H9 (cell line): ENCODE results near the gene VAV1. TPM values are rescaled to one million over a fixed set of nuclear protein-coding genes. Genes with fewer than 3 reads are reported as not detected.

Experiments used
- DNase-seq: peaks from one replicate; pipeline ENCODE4 v3.0.0-alpha.2; 2017
- H2AFZ ChIP-seq: one replicate; pipeline ENCODE4 v1.6.1; 2013; ENCODE audit warnings: mild to moderate bottlenecking, low read length, control low read depth, moderate library complexity
- H2AK5ac ChIP-seq: 2 replicates; pipeline ENCODE4 v1.6.1; 2013; ENCODE audit warnings: low read length, control low read depth, mixed read lengths; ENCODE audit not compliant: insufficient read length
- H2BK120ac ChIP-seq: one replicate; pipeline ENCODE4 v1.6.1; 2013; ENCODE audit warnings: low read depth, mild to moderate bottlenecking, low read length, control low read depth, inconsistent platforms; ENCODE audit not compliant: poor library complexity, severe bottlenecking
- H2BK12ac ChIP-seq: 2 replicates; pipeline ENCODE4 v1.6.1; 2013; ENCODE audit warnings: low read length, control low read depth, mixed read lengths, low read depth; ENCODE audit not compliant: insufficient read length
- H2BK15ac ChIP-seq: 2 replicates; pipeline ENCODE4 v1.6.1; 2013; ENCODE audit warnings: low read depth, low read length, control low read depth
- H2BK20ac ChIP-seq: one replicate; pipeline ENCODE4 v1.6.1; 2013; ENCODE audit warnings: low read depth, mild to moderate bottlenecking, low read length, control low read depth, inconsistent platforms; ENCODE audit not compliant: poor library complexity, severe bottlenecking
- H2BK5ac ChIP-seq: 2 replicates; pipeline ENCODE4 v1.6.1; 2013; ENCODE audit warnings: low read length, control low read depth, mixed read lengths; ENCODE audit not compliant: insufficient read length
- H3K14ac ChIP-seq: 2 replicates; pipeline ENCODE4 v1.6.1; 2013; ENCODE audit warnings: low read length, control low read depth; ENCODE audit not compliant: insufficient read depth
- H3K18ac ChIP-seq: 2 replicates; pipeline ENCODE4 v1.6.1; 2013; ENCODE audit warnings: low read depth, mild to moderate bottlenecking, mixed read lengths, low read length, control low read depth; ENCODE audit not compliant: insufficient read length
- H3K23ac ChIP-seq: 2 replicates; pipeline ENCODE4 v1.6.1; 2013; ENCODE audit warnings: low read length, control low read depth, mixed read lengths, low read depth; ENCODE audit not compliant: insufficient read length
- H3K23me2 ChIP-seq: 2 replicates; pipeline ENCODE4 v1.6.1; 2013; ENCODE audit warnings: low read depth, mild to moderate bottlenecking, mixed read lengths, low read length, control low read depth; ENCODE audit not compliant: insufficient read length, poor library complexity, severe bottlenecking
- H3K27ac ChIP-seq: 2 replicates; pipeline ENCODE4 v1.5.1; 2013; ENCODE audit warnings: low read length, control low read depth, mixed read lengths, low read depth; ENCODE audit not compliant: insufficient read length
- H3K27me3 ChIP-seq: 2 replicates; pipeline ENCODE4 v1.6.1; 2013; ENCODE audit warnings: low read length, control low read depth, inconsistent platforms; ENCODE audit not compliant: insufficient read depth
- H3K4ac ChIP-seq: 2 replicates; pipeline ENCODE4 v1.6.1; 2013; ENCODE audit warnings: low read depth, mild to moderate bottlenecking, control low read depth, inconsistent platforms, low read length, moderate library complexity
- H3K4me1 ChIP-seq: 2 replicates; pipeline ENCODE4 v1.6.1; 2013; ENCODE audit warnings: low read length, control low read depth, inconsistent platforms; ENCODE audit not compliant: insufficient read depth
- H3K4me2 ChIP-seq: 2 replicates; pipeline ENCODE4 v1.6.1; 2013; ENCODE audit warnings: low read length, control low read depth, mixed read lengths; ENCODE audit not compliant: insufficient read length, insufficient read depth
- H3K56ac ChIP-seq: 2 replicates; pipeline ENCODE4 v1.6.1; 2013; ENCODE audit warnings: low read depth, mild to moderate bottlenecking, mixed read lengths, low read length, control low read depth; ENCODE audit not compliant: insufficient read length
- H3K79me1 ChIP-seq: 2 replicates; pipeline ENCODE4 v1.6.1; 2013; ENCODE audit warnings: low read depth, mild to moderate bottlenecking, moderate library complexity, low read length, control low read depth, inconsistent platforms; ENCODE audit not compliant: insufficient read depth, poor library complexity, severe bottlenecking
- H3K79me2 ChIP-seq: 2 replicates; pipeline ENCODE4 v1.6.1; 2013; ENCODE audit warnings: low read length, control low read depth, inconsistent platforms; ENCODE audit not compliant: insufficient read depth
- H3K9ac ChIP-seq: 2 replicates; pipeline ENCODE4 v1.6.1; 2013; ENCODE audit warnings: low read length, control low read depth, mixed read lengths; ENCODE audit not compliant: insufficient read length; ENCODE audit errors: extremely low read depth
- H3K9me3 ChIP-seq: one replicate; pipeline ENCODE4 v1.6.1; 2013; ENCODE audit warnings: low read depth, low read length, inconsistent platforms; ENCODE audit not compliant: control insufficient read depth
- H3T11ph ChIP-seq: one replicate; pipeline ENCODE4 v1.6.1; 2013; ENCODE audit warnings: mild to moderate bottlenecking, low read length, control low read depth, inconsistent platforms
- H4K20me1 ChIP-seq: one replicate; pipeline ENCODE4 v1.6.1; 2013; ENCODE audit not compliant: control insufficient read depth, insufficient read length, insufficient read depth
- H4K5ac ChIP-seq: 2 replicates; pipeline ENCODE4 v1.6.1; 2013; ENCODE audit warnings: low read depth, mild to moderate bottlenecking, mixed read lengths, low read length, control low read depth; ENCODE audit not compliant: insufficient read length
- H4K8ac ChIP-seq: replicated peaks from 2 replicates; pipeline ENCODE4 v1.6.1; 2013; ENCODE audit warnings: low read length, control low read depth, mixed read lengths, low read depth; ENCODE audit not compliant: insufficient read length
- H4K91ac ChIP-seq: 2 replicates; pipeline ENCODE4 v1.6.1; 2013; ENCODE audit warnings: low read depth, mild to moderate bottlenecking, moderate library complexity, mixed read lengths, low read length, control low read depth; ENCODE audit not compliant: insufficient read length
- H3K27ac Mint-ChIP-seq, 3 experiments: 2 replicates in 2 of 3; 3 replicates in 1 of 3; pipeline ENCODE4 v1.8.0; 2020 to 2021; ENCODE audit warnings: mixed read lengths in 3 of 3, mild to moderate bottlenecking in 1 of 3, moderate library complexity in 1 of 3
- H3K27me3 Mint-ChIP-seq: 2 replicates; pipeline ENCODE4 v1.8.0; 2021; ENCODE audit warnings: low read depth, mild to moderate bottlenecking, moderate library complexity, mixed read lengths
- H3K36me3 Mint-ChIP-seq, 3 experiments: 2 replicates in 2 of 3; 3 replicates in 1 of 3; pipeline ENCODE4 v1.8.0; 2020 to 2021; ENCODE audit warnings: low read depth in 3 of 3, mixed read lengths in 3 of 3; ENCODE audit not compliant: insufficient read depth in 1 of 3
- H3K4me1 Mint-ChIP-seq, 2 experiments: 2 replicates each; pipeline ENCODE4 v1.8.0; 2020; ENCODE audit warnings: mixed read lengths in 2 of 2
- H3K4me3 Mint-ChIP-seq, 2 experiments: 2 replicates in 1 of 2; 3 replicates in 1 of 2; pipeline ENCODE4 v1.8.0; 2020 to 2021; ENCODE audit warnings: mild to moderate bottlenecking in 2 of 2, mixed read lengths in 2 of 2, moderate library complexity in 1 of 2
- H3K9me3 Mint-ChIP-seq, 2 experiments: 2 replicates in 1 of 2; 3 replicates in 1 of 2; pipeline ENCODE4 v1.8.0; 2020; ENCODE audit warnings: mild to moderate bottlenecking in 2 of 2, mixed read lengths in 2 of 2, moderate library complexity in 1 of 2
- WGBS: extraction: QIAGEN DNeasy Blood & Tissue Kit; methylation state at CpG from one replicate; pipeline ENCODE4 v1.1.7; 2013; ENCODE audit warnings: missing lambda C conversion rate, low lambda C conversion rate, mixed read lengths; ENCODE audit not compliant: insufficient read length; ENCODE audit errors: extremely low coverage; 5-methylcytosine and 5-hydroxymethylcytosine counted together
- total RNA-seq: library from RNA; stranded (reverse); gene quantifications from 2 replicates; pipeline ENCODE4 v1.2.1, GENCODE V29; 2021
- TF ChIP-seq, protein P1 (sequence below): fragments of 200-600 bp; sonication (generic); conservative IDR thresholded peaks from 3 replicates; pipeline ENCODE4 v1.8.0; 2021; ENCODE audit warnings: antibody characterized with exemption, mild to moderate bottlenecking

The VAV1 gene
- total RNA-seq, 1 experiment from 2014 or later: 0.90 TPM

GRCh38 chr19:6790194-6791128 is 18.0 kb downstream of the VAV1 start:
- H2BK5ac ChIP-seq: no peak overlapping the region
- H4K8ac ChIP-seq: no peak overlapping the region
- no peak overlapping the region for H4K91ac ChIP-seq
- H3K79me2 ChIP-seq: no peaks in the 10 kb centered on the region
- H3K79me1 ChIP-seq: no peaks in the 10 kb centered on the region
- H3K18ac ChIP-seq: no peak overlapping the region
- Mint-ChIP-seq H3K9me3 (peaks cover 48 to 79% of the 10 kb centered on the region in 2 experiments), H3K27me3 (peaks cover 13% of the 10 kb centered on the region), H3K4me1 (no peaks in the 10 kb centered on the region), H3K36me3 (peaks cover 0 to 18% (median 16%) of the 10 kb centered on the region in 3 experiments; a peak in 5 of 7 replicates), H3K4me3 (no peak overlapping the region), H3K27ac (no peak overlapping the region)
- H3K27ac ChIP-seq: no peak overlapping the region
- no peak overlapping the region for H3K14ac ChIP-seq
- no peak overlapping the region for H2BK20ac ChIP-seq
- DNase-seq: no peak
- no peak overlapping the region for H4K5ac ChIP-seq
- no peak overlapping the region for H3T11ph ChIP-seq
- H3K4ac ChIP-seq: no peak overlapping the region
- H2AK5ac ChIP-seq: no peak overlapping the region
- H3K4me1 ChIP-seq: no peaks in the 10 kb centered on the region
- TF ChIP-seq, protein P1, sequence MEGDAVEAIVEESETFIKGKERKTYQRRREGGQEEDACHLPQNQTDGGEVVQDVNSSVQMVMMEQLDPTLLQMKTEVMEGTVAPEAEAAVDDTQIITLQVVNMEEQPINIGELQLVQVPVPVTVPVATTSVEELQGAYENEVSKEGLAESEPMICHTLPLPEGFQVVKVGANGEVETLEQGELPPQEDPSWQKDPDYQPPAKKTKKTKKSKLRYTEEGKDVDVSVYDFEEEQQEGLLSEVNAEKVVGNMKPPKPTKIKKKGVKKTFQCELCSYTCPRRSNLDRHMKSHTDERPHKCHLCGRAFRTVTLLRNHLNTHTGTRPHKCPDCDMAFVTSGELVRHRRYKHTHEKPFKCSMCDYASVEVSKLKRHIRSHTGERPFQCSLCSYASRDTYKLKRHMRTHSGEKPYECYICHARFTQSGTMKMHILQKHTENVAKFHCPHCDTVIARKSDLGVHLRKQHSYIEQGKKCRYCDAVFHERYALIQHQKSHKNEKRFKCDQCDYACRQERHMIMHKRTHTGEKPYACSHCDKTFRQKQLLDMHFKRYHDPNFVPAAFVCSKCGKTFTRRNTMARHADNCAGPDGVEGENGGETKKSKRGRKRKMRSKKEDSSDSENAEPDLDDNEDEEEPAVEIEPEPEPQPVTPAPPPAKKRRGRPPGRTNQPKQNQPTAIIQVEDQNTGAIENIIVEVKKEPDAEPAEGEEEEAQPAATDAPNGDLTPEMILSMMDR: no peak
- H2BK12ac ChIP-seq: no peak overlapping the region
- no peak overlapping the region for H3K56ac ChIP-seq
- no peaks in the 10 kb centered on the region for H3K23me2 ChIP-seq
- H4K20me1 ChIP-seq: no peaks in the 10 kb centered on the region
- H2BK120ac ChIP-seq: no peak overlapping the region
- WGBS: no CpG with 5 or more reads among the region's 5 CpGs
- no peak overlapping the region for H3K9ac ChIP-seq
- peaks cover 24% of the 10 kb centered on the region for H3K9me3 ChIP-seq
- no peak overlapping the region for H3K4me2 ChIP-seq
- no peaks in the 10 kb centered on the region for H3K27me3 ChIP-seq
- no peak overlapping the region for H2AFZ ChIP-seq
- H2BK15ac ChIP-seq: no peak overlapping the region
- H3K23ac ChIP-seq: no peak overlapping the region
